Nephron (organoid): ENCODE measurements around the gene TMEM72.

Experiments used
- H3K27ac Mint-ChIP-seq, 3 experiments: 2 replicates each; pipeline ENCODE4 v1.8.0; 2020; ENCODE audit warnings: mixed read lengths in 3 of 3, mild to moderate bottlenecking in 2 of 3, moderate library complexity in 1 of 3
- H3K27me3 Mint-ChIP-seq: 2 replicates; pipeline ENCODE4 v1.8.0; 2021; ENCODE audit warnings: low read depth, mild to moderate bottlenecking, moderate library complexity, mixed read lengths
- H3K36me3 Mint-ChIP-seq: 2 replicates; pipeline ENCODE4 v1.8.0; 2020; ENCODE audit warnings: low read depth, mixed read lengths
- H3K4me1 Mint-ChIP-seq: 2 replicates; pipeline ENCODE4 v1.8.0; 2020; ENCODE audit warnings: mixed read lengths
- H3K4me3 Mint-ChIP-seq, 3 experiments: 2 replicates each; pipeline ENCODE4 v1.8.0; 2020; ENCODE audit warnings: mild to moderate bottlenecking in 3 of 3, mixed read lengths in 3 of 3, moderate library complexity in 2 of 3
- H3K9me3 Mint-ChIP-seq: 2 replicates; pipeline ENCODE4 v1.8.0; 2020; ENCODE audit warnings: mixed read lengths
- TF ChIP-seq, protein P1 (sequence below), 3 experiments: fragments of 200-600 bp; sonication (generic); IDR thresholded peaks; one replicate each; pipeline ENCODE4 v1.5.0; 2021; ENCODE audit warnings: antibody characterized with exemption in 3 of 3; ENCODE audit not compliant: unreplicated experiment in 3 of 3

The TMEM72 gene

DNA sequence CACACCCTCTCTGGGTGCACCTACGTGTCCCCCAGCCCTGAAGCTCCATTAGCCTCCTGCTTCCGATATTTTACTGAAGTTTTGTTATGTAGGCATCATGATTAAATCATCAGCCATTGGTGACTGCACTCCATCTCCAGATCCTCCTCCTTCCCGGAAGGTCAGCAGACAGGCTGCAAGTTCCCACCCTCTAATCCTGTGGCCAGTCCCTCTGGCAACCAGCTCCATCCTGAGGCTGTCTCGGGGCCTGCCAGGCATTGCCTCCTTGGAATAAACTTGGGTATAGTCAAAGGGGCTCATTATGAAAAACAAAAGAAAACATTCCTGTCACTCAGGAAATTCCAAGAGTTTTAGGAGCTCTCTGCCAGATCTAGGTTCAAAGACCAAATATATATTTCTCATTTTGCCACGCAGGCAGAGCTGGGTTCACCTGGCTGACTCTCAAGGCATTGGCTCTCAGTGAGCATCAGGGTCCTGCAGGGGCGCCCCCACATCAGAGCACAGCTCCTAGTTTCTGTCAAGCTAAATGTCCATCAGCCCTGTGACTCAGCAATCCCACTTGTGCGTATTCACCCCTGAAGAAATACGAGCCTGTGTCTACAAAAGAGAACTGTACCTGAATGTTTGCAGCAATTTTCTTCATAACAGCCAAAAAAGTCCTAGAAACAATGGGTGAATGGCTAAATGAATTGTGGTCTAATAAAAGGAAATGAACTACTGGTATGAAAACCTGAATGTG, 27.4 kb upstream of the TMEM72 start:
- Mint-ChIP-seq H3K9me3 (no peaks in the 10 kb centered on the region), H3K4me1 (peaks cover 35% of the 10 kb centered on the region), H3K27ac (no peak overlapping the region), H3K27me3 (peaks cover 17% of the 10 kb centered on the region), H3K4me3 (no peak overlapping the region), H3K36me3 (no peaks in the 10 kb centered on the region)
- TF ChIP-seq, protein P1, sequence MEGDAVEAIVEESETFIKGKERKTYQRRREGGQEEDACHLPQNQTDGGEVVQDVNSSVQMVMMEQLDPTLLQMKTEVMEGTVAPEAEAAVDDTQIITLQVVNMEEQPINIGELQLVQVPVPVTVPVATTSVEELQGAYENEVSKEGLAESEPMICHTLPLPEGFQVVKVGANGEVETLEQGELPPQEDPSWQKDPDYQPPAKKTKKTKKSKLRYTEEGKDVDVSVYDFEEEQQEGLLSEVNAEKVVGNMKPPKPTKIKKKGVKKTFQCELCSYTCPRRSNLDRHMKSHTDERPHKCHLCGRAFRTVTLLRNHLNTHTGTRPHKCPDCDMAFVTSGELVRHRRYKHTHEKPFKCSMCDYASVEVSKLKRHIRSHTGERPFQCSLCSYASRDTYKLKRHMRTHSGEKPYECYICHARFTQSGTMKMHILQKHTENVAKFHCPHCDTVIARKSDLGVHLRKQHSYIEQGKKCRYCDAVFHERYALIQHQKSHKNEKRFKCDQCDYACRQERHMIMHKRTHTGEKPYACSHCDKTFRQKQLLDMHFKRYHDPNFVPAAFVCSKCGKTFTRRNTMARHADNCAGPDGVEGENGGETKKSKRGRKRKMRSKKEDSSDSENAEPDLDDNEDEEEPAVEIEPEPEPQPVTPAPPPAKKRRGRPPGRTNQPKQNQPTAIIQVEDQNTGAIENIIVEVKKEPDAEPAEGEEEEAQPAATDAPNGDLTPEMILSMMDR (IDR thresholded peaks at IDR 0.05; ENCODE audit: unreplicated experiment in 3 of 3) = no peak

DNA sequence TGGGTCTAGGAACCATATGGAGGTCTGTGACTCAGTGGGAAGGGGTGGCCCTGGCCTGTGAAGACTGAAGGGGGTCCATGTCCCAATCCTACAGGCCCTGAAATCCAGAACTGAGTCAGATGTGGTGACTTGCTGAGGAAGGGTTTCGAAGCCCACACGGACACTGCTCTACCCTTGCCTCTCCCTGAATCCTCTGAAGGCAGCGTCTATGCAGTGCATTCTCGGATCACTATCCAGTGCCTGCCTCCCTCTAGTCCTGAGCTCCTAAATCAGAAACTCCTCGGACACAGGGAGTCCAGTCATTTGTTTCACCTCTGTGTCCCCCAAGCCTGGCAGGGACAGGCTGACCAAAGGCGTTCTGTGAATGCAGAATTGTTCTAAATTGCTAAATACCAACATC, 25.4 kb upstream of the TMEM72 start:
- Mint-ChIP-seq H3K4me3 (no peak overlapping the region), H3K36me3 (no peaks in the 10 kb centered on the region), H3K27ac (no peak overlapping the region), H3K27me3 (peaks cover 9% of the 10 kb centered on the region), H3K9me3 (no peaks in the 10 kb centered on the region), H3K4me1 (peaks cover 27% of the 10 kb centered on the region)
- TF ChIP-seq, protein P1 (IDR thresholded peaks at IDR 0.05; ENCODE audit: unreplicated experiment in 3 of 3) = no peak

DNA sequence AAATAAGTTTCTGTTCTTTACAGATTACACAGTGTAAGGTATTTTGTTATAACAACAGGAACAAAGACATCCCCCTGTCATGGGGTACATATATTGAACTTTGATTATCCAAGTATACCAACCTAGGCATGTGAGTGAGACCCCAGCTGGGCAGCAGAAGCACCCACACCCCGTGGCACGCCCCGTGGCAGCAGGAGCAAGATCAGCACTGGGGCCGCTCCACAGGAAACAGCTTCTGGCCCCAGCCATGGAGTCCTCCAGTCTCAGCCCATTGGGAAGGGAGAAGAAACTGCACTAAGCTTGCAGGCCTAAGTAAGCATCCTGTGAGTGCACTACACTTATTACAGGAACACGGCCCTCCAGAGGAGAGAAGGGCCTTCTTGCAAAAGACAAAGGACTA, 24.2 kb upstream of the TMEM72 start:
- H3K4me1 Mint-ChIP-seq = peaks cover 26% of the 10 kb centered on the region

DNA sequence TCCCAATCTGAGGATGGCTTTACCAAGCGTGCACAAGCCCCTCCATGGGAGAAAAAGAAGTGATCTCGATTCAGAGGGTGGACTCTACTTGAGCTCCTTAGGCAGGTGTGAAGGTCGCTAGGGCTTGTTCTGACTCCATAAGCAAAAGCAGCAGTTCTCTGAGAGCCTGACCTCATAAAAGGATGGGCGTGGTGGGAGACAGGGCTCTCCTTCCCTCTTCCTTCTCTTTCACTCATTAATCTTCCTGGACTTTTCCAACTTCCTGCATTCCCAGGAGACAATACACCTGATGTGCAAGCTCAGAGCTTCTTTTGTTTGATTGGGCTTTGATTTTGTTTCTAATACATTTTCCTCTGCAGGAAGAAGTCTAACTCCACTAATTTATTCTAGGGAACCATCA, 22.3 kb upstream of the TMEM72 start:
- peaks cover 14% of the 10 kb centered on the region for H3K27me3 Mint-ChIP-seq
- peaks cover 23% of the 10 kb centered on the region for H3K4me1 Mint-ChIP-seq
- H3K36me3 Mint-ChIP-seq = no peaks in the 10 kb centered on the region
- TF ChIP-seq, protein P1 (IDR thresholded peaks at IDR 0.05; ENCODE audit: unreplicated experiment in 3 of 3) = no peak
- H3K4me3 Mint-ChIP-seq = no peak overlapping the region
- H3K9me3 Mint-ChIP-seq = no peaks in the 10 kb centered on the region
- no peak overlapping the region for H3K27ac Mint-ChIP-seq

More for the DNA sequence above, 24.2 kb upstream of the TMEM72 start:
- H3K27ac Mint-ChIP-seq = no peak overlapping the region
- TF ChIP-seq, protein P1 (IDR thresholded peaks at IDR 0.05; ENCODE audit: unreplicated experiment in 3 of 3) = no peak
- no peaks in the 10 kb centered on the region for H3K9me3 Mint-ChIP-seq
- no peak overlapping the region for H3K4me3 Mint-ChIP-seq
- H3K27me3 Mint-ChIP-seq = peaks cover 13% of the 10 kb centered on the region
- no peaks in the 10 kb centered on the region for H3K36me3 Mint-ChIP-seq

DNA sequence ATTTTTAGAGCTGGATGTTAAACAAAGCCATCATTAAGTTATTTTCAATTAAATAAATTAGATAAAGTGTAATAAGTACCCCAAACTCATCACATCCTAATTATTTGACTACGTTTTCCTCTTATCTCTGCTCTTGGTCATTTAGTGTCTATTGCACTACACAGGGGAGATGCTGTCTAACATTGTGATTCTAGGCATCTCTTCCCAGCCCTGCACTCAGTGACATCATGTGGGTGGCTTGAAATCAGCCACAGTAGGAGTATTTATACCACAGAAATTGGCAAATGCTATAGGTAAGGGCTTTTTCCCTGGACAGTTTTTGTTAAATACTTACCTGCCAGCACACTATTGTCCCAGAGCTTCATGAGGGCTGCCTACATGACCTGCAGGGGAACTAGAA, 21.3 kb upstream of the TMEM72 start:
- Mint-ChIP-seq H3K4me1 (peaks cover 31% of the 10 kb centered on the region), H3K27ac (no peak overlapping the region), H3K4me3 (no peak overlapping the region), H3K9me3 (no peaks in the 10 kb centered on the region), H3K27me3 (peaks cover 10% of the 10 kb centered on the region), H3K36me3 (no peaks in the 10 kb centered on the region)
- TF ChIP-seq, protein P1 (IDR thresholded peaks at IDR 0.05; ENCODE audit: unreplicated experiment in 3 of 3) = no peak
